AG09309 (cell line): Measurements from ENCODE around the gene SERINC2.

Experiments
- DNase-seq: peaks from one replicate; pipeline ENCODE4 v3.0.0-alpha.2; 2010; ENCODE audit warnings: low read depth
- H3K4me3 ChIP-seq: 2 replicates; pipeline ENCODE4 v1.5.1; 2011; ENCODE audit warnings: mild to moderate bottlenecking, low read depth, low read length, moderate library complexity; ENCODE audit not compliant: control insufficient read depth
- TF ChIP-seq, protein P1 (sequence below): IDR thresholded peaks from 2 replicates; pipeline ENCODE4 v1.5.1; 2011; ENCODE audit warnings: mild to moderate bottlenecking, low read depth, low read length, inconsistent platforms; ENCODE audit not compliant: insufficient read depth, control insufficient read depth; ENCODE audit errors: missing control alignments

Gene SERINC2

DNA sequence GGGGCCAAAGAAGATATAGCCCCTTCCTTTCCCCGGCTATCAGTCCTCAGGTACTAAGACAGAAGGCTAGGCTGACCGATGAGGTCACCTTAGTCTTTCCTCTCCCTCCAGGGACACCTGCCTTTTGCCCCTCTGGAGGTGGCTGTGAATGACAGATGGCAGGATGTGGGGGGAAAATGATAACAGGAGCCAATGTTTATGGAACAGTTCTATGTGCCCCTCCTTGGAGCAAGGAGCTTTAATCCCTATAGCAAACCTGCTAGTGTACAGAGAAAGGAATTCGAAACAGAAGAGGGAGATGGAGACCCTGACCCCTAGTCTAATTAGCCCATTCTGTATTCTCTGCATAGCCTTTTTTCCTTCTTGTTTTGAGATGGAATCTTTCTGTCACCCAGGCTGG lies 28.1 kb downstream of the SERINC2 start:
- TF ChIP-seq, protein P1, sequence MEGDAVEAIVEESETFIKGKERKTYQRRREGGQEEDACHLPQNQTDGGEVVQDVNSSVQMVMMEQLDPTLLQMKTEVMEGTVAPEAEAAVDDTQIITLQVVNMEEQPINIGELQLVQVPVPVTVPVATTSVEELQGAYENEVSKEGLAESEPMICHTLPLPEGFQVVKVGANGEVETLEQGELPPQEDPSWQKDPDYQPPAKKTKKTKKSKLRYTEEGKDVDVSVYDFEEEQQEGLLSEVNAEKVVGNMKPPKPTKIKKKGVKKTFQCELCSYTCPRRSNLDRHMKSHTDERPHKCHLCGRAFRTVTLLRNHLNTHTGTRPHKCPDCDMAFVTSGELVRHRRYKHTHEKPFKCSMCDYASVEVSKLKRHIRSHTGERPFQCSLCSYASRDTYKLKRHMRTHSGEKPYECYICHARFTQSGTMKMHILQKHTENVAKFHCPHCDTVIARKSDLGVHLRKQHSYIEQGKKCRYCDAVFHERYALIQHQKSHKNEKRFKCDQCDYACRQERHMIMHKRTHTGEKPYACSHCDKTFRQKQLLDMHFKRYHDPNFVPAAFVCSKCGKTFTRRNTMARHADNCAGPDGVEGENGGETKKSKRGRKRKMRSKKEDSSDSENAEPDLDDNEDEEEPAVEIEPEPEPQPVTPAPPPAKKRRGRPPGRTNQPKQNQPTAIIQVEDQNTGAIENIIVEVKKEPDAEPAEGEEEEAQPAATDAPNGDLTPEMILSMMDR: no peak
- DNase-seq: no peak
- no peak overlapping the region for H3K4me3 ChIP-seq

DNA sequence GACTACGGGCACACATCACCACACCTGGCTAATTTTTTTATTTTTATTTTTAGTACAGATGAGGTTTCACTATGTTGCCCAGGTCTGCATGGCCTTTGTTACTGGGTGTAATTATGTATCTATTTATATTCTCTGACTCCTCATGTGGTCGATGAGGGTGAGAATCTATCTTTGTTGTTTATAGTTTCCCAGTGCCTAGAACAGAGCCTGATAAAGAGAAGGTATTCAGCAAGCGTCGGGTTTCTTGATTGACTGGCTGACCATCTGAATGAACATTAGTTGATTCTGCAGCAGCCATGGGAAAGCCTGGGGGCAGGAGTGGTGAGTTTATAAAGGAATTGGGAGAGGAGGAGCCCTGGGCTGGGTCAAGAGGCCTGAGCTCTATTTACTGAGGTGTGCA lies 28.5 kb downstream of the SERINC2 start:
- no peak for DNase-seq
- H3K4me3 ChIP-seq: no peak overlapping the region
- TF ChIP-seq, protein P1: no peak

DNA sequence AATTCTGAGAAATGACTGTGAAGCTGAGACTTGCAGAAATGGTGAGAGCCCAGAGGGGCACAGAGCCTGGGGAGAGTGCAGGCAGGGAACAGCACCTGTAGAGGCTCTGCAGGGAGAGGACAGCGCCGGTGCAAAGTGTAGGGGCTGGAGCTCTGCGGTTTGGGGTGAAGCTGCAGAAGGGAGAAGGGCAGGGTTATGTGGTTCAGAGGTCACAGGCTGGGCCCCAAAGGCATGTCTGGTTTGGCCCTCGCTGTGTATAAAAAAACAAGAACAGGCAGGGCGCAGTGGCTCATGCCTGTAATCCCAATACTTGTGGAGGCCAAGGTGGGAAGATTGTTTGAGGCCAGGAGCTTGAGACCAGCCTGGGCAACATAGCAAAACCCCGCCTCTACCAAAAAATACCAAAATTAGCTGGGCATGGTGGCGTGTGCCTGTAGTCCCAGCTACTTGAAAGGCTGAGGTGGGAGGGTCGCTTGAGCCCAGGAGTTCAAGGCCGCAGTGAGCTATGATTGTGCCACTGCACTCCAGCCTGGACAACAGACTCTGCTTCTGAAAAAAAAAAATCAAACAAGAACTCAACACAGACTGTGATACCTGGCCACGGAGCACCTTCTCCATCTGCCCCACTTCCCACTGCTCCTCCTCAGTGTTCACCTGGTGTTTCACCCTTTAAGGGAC lies 29.1 kb downstream of the SERINC2 start:
- DNase-seq: no peak
- H3K4me3 ChIP-seq: no peak overlapping the region
- TF ChIP-seq, protein P1: no peak

DNA sequence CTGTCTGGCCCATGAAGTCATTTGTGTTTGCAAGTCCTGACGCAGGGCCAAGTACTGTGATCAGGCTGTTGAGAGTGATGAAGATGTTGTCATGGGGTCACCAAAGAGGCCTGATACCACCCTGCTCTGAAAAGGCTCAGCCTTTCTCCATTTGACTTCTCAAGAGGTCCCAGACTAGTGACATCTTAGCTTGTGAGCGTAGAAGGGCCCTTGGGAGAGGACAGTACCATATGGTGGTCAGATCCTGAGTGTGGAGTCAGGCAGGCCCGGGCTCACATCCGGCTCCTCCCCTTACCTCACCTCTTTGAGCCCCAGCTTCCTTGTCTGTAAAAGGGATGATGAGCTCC lies 29.6 kb downstream of the SERINC2 start:
- TF ChIP-seq, protein P1: no peak

DNA sequence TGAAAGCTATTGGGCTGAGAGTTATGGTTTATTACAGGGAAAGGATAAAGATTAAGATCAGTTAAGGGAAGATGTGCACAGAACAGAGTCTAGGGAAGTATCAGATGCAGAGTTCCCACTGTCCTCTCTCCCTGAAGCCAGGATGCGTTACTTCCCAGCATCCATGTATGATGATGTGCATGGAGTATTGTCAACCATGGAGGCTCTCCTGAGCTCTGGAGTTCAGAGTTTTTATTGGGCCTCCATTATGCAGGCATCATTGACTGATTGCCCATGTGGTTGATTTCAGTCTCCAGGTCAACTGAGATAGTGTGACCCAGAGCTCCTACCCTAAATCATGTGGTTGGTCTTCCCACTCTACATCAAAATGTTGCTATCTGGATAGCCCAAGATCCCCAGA lies 30.7 kb downstream of the SERINC2 start:
- TF ChIP-seq, protein P1: no peak
- DNase-seq: no peak
- no peak overlapping the region for H3K4me3 ChIP-seq

More for the DNA sequence above, 29.6 kb downstream of the SERINC2 start:
- DNase-seq: no peak
- H3K4me3 ChIP-seq: no peak overlapping the region

DNA sequence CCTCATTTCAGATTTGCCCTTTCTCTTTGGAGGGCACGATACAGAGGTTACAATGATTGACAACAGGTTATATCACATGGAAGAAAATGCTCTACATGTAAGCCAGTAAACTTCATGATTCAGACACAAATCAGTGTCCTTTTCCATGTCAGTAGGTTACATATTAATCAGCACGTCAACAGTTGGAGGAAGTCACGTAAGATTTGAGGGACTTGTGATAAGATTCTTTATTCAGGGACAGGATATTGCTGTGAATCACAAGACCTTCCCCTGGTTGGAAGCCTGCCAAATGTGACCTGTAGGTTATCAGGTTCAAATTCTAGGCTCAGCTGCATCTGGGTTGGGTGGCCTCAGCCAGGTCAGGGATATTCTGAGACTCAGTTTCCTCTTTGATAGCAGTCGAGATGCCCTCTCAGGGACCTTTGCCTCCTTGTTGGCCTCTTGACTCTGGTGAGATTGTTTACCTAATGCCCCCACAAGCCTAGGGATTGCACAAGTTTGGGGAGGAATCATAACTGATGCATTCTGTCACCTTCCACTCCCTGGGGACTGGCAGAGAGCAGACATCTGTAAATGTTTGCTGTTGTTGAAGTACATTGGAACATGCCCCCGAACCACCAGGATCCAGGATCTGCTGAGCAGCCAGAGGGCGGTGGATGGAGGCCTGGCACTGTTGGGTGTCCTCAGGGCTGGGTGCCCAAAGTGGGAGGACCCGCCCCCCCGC lies 31.9 kb downstream of the SERINC2 start:
- H3K4me3 ChIP-seq: no peak overlapping the region
- TF ChIP-seq, protein P1: no peak
- no peak for DNase-seq
